ENCODE data around the gene SNTA1.
"Not testable (repeated sequence)": the region's sequence is repeated elsewhere in the genome, so short reads cannot be mapped to it uniquely, and the experiment has no call there.

The SNTA1 gene

GRCh38 chr20:33465481-33466302, 22.1 kb upstream of the SNTA1 start:
- no peak for DNase-seq

GRCh38 chr20:33464759-33465158, 21.2 kb upstream of the SNTA1 start:
- DNase-seq = not testable (repeated sequence)

- no peak for DNase-seq
These were observed 20.0 kb upstream of the SNTA1 start for GRCh38 chr20:33463332-33464101.

- DNase-seq = no peak
These were observed 17.1 kb upstream of the SNTA1 start for GRCh38 chr20:33460711-33461110.

GRCh38 chr20:33459599-33459998, 16.0 kb upstream of the SNTA1 start:
- DNase-seq = no peak

GRCh38 chr20:33456916-33457642, 13.5 kb upstream of the SNTA1 start:
- DNase-seq = peak; percentile 82

- DNase-seq = no peak
These were observed 7.3 kb upstream of the SNTA1 start for GRCh38 chr20:33450867-33451266.

GRCh38 chr20:33445881-33446625, 2.5 kb upstream of the SNTA1 start:
- no peak for DNase-seq

- peak; percentile 47 for DNase-seq
These were observed 1.4 kb upstream of the SNTA1 start for GRCh38 chr20:33444797-33445560.

- DNase-seq = peak; percentile 38
These were observed 504 bp downstream of the SNTA1 start for GRCh38 chr20:33443006-33443511.

GRCh38 chr20:33442136-33443005, 1.2 kb downstream of the SNTA1 start:
- DNase-seq = no peak

GRCh38 chr20:33441142-33441955, 2.2 kb downstream of the SNTA1 start:
- no peak for DNase-seq

GRCh38 chr20:33440562-33440961, 3.0 kb downstream of the SNTA1 start:
- not testable (repeated sequence) for DNase-seq

- peak; percentile 25 for DNase-seq
These were observed 5.1 kb downstream of the SNTA1 start for GRCh38 chr20:33438481-33438880.

GRCh38 chr20:33437141-33437911, 6.2 kb downstream of the SNTA1 start:
- DNase-seq = no peak

- no peak for DNase-seq
These were observed 9.1 kb downstream of the SNTA1 start for GRCh38 chr20:33434434-33434833.

- DNase-seq = no peak
These were observed 9.9 kb downstream of the SNTA1 start for GRCh38 chr20:33433465-33434234.

GRCh38 chr20:33431797-33432381, 11.7 kb downstream of the SNTA1 start:
- no peak for DNase-seq
